Tongue (tissue), 2 donors: ENCODE results near the gene RAPGEF4. TPM values are rescaled to one million over a fixed set of nuclear protein-coding genes. Genes with fewer than 3 reads are reported as not detected.
A peak's percentile ranks its signal among the peaks of the same experiment; 100 is the strongest.
"Not testable (repeated sequence)": the region's sequence is repeated elsewhere in the genome, so short reads cannot be mapped to it uniquely, and the experiment has no call there.

Source experiments
- DNase-seq: peaks from one replicate; pipeline ENCODE4 v3.0.0-alpha.2; 2015
- total RNA-seq: library from RNA; depleted of rRNA; stranded (reverse); fragments of >200 nt; gene quantifications from one replicate; pipeline ENCODE4 v1.2.3, GENCODE V29; 2014

Gene RAPGEF4
- total RNA-seq, 1 donor from 2014 or later: 11.3 TPM

DNA sequence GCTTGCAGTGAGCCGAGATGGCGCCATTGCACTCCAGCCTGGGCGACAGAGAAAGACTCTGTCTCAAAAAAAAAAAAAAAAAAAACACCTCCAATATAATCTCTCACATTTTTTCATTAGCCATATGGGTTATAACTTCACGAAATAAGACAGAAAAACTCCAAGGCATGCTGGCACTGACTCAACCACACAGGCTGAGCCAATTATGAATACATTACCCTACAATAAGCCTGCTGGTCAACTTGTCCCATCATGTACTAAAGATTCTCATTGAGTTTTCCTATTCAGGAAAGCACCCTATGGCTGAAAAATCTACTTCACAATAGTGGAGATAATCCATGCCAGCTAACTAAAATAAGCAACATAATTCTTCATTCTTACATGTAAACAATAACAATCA is 327.2 kb downstream of the RAPGEF4 start:
- no peak for DNase-seq

DNA sequence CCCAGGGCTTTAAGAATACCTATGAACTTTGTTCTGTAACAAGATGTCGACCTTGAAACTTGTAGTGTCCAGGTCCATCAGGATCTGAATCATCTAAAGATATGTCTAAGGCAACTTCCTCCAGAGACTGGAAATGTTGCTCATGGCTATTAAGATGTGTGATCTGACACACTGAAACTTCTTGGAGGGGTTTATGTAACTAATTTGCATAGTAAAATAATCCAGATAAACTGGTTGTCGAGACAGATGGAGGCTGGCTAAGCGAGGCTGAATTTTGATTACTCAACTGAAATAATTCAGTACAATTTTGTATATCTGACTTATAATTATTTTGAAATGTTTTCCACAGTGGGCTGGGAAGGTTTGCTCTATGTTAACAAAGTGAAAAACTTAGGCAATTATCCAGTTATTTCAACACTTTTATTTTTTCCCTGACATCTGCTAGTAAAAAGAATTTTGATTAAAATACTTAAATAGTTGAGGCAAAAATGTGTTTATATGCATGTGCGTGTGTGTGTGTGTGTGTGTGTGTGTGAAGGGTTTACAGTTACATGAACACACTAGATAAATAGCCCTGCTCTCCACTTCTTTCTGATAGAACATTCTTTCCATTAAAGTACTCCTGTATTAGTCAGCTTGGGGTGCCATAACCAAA is 328.6 kb downstream of the RAPGEF4 start:
- DNase-seq: no peak

DNA sequence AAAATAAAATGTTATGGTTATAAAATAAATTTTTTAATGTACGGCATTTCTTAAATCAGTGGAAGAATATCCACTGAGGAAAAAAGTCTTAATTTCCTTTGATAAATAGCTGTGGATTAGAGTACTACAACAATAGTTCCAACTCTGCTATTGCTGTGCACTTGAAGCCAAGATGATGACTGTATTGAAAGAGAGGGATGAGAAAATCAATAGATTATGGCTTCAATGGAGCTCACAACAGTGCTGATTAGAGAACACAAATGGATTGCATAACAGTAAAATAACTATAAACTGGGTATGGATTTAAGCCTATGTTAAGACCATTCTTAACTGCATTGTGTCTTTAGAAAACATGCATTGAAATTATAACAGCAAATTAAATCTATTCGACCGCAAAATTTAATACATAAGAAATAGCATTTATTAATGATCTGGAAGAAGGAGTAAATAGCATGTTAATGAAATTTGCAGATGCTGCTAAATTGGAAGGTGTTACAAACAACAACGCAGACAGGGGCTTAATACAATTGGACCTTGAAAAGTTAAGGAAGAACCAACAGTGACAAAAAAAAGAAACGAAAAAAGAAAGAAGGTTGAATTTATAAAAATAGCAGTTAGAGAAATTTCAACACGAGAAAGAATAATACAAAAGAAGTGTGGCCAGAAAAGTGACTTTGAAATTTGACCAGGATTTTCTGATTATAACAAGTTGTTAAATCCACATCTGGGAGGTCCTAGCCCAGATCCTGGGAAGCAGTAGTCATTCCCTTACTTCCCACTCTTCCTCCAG is 331.4 kb downstream of the RAPGEF4 start:
- no peak for DNase-seq

DNA sequence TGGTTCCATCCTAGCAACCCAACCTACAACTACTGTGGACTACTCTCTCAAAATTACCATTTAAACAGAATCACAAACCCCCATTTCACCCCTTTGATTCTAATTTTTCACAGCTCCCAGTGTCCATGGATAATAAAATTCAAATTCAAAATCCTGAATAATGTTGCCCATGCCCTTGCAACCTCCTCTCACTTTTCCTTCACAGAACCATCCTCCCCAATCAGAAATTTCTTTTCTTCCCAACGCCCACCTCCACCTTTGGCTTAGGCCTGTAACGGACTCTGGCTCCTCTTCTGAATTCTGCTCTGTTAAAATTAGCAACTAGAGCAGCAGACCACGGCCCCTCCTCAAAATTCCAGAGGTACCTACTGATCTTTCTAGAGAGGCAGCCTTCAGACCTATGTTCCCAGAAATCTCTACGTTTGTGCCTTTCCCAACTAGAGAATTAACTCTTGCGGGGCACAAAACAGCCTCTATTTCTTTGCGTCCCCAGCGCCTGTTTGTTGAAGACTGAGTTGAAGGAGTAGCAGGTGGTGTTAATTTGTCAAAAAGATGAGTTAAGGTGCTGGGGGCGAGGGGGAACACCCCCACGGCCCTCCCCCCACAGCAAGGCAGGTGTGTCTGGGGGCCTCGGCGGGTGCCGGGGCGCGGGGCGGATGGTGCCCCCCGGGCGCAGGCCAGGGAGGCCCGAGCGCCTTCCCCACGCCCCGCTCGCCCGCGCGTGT is 339.6 kb downstream of the RAPGEF4 start:
- peak; percentile 56 for DNase-seq

DNA sequence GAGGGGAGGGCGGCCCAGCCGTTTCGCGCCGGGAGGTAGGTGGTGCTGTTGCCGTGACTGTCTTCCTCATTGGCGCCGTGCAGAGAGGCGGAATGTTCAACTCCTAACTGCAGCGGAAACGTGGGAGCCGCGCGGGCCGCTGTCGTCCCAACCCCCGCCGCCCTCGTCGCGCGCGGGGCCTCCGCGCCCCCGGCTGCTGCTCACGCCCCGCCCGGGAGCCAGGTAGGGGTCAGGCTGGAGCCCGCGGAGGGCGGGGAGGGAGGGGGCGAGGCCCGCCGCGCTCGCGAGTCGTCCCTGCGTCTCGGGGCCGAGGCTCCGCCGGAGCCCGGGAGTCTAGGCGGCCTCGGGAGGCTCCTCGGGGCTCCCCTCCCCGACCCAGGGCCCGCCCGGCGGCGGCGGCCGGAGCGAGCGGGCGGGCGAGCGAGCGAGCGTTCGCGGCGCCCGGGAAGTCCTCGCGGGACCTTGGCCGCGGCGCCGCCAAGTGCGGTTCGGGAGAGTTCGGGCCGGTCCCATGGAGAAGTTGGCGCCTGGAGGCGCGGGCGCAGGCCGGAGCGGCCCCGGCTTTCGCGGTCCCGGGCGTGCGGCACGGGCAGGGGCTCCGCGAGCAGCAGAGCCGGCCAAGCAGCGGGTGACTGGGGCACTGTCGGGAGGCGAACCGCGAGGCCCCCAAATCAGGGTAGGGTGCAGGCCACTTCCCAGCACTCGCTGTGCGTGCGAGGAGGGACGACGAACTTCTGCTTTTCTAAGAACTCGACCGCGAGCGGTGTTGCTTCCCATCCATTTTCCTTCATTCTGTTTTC is 340.3 kb downstream of the RAPGEF4 start, which contains the start of gene MAP3K20:
TSS of gene MAP3K20 (plus strand) at position 66 of the 800 bp plus-strand sequence. CDS start 15,186 bp downstream, outside the sequence.
- DNase-seq: peak; percentile 89

DNA sequence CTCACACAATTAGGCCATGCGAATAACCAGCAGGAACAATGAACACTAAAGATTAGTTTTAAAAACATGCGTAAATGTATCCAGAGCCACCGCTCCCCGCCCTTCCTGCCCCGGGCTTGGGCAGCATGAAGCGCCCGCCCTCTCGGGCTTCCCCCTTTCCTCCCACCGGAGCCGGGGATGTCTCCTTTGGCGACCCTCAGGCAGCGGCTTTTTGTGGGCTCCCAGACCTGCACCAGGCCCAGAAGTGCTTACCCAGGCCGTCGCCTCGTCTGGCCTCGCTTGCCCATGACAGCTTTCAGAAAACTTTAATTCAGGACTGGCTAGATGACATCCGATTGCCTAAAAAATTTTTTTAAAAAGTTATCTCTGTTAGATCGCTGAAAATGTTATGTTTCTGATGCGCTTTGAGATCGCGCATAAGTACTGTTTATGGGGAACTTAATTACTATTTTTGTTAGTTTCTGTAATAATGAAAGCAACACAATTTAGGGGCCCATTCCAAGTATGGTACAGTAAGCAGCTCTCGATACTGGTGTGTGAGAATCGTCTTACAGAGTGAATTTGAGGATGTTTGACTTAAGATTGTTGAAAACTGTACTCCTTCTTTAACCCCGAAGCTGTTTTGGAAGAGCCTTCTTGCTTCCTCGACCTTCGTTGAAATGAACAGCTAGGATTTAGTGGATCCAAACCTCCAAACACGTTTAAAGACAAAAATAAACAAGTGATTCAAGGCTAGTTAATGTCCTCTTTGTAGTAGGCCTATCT is 341.1 kb downstream of the RAPGEF4 start:
- peak; percentile 72 for DNase-seq

DNA sequence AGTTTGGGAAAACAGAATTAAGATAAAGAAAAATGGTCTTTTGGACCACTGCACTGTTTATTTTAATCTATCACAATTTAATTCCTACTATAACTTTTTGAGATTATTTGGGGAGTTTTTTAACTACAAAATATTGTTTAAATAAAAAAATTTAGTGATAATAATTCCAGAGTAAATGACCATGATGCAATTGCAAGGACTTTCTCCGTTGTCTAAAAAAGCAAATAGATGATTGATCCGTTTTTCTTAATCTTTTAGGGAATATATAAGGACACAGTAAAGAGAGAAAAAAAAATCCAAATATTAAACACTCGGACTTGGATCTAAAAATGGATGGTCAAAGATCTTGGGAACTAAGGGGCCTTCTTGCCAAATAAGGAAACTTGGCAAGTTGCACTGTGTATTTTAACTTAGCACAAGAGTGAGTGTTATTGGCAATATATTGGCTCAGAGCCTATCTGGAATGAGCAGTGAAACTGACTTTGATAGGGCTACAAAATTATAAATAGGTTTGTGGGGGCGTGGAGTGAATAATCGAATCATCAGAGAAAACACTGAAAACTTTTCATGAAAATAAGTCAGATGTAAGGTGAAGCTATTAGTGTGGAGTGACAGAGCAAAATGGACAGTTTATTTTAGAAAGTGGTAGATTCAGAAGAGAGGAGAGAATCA is 342.0 kb downstream of the RAPGEF4 start:
- DNase-seq: peak; percentile 43

DNA sequence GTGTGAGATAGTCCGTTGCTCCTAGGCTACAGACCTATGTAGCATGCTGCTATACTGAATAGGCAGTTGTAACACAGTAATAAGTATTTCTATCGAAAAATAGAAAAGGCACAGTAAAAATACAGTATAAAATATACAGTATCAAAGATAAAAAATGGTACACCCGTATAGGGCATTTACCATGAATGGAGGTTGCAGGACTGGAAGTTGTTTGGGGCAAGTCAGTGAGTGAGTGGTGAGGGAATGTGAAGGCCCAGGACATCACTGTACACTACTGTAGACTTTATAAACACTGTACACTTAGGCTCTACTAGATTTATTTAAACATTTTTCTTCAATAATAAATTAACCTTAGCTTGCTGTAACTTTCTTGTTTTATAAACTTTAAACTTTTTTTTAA is 343.5 kb downstream of the RAPGEF4 start:
- no peak for DNase-seq

DNA sequence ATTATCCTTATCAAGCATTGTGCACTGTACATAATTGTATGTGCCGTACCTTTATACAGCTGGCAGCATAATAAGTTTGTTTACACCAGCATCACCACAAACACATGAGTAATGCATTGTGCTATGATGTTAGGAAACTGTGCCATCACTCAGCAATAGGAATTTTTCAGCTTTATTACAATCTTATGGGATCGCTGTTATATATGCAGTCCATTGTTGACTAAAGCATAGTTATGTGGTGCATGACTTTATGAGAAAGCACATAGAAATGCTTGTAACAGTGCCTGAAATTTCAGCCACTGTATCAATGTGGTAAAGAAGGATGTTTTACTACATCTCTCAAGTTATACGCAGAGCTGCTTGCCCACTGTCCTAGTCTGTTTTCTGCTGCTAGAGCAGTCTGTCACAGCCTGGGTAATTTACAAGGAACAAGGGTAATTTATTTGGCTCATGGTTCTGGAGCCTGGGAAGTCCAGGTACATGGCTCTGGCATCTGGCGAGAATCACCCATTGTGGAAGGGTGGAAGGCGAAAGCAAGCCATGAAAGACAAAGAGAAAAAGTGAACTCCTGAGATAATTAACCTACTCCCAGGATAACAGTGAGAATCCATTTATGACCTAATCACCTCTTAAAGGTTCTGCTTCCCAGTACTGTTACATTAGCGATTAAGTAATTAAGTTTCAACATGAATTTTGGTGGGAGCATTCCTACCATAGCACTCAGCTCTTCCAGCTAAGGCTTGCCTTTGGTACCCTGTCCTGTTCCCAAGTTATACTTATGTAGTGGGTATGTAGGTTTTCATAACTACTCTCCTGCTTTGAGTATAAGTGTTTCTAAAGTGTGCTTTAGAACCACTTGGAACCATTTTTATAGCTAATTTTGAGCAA is 344.6 kb downstream of the RAPGEF4 start:
- no peak for DNase-seq

DNA sequence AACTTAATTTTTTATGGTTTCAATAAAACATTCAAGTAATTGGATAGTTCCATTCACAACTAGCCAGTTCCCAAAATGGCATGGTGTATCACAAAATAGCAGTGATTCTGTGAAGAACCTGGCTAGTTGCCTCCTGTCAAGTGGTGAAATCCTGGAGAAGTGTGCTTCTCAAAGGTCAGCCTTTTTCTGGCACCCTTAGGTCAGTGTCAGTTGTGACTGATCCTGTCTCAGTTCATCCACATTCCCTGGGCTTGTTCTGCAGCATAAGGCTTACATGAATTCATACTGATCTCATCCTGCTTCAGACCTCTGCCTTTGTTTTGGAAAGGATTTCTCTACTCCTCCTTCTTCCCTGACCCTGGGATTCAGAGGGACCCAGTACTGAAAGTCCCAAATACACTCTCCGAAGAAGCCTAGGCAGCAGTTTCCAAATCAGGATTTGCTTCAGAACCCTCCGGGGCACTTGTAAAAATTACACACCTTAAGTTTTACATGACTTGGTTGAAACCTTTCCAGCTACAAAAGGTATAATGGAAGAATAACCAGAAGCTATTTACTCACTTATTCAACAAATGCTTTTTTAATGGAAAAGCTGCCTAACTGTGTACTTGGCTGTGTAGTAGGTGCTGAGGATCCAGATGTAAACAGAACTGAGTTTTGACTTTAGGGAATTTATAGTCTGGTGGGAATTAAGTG is 351.0 kb downstream of the RAPGEF4 start:
- DNase-seq: no peak

DNA sequence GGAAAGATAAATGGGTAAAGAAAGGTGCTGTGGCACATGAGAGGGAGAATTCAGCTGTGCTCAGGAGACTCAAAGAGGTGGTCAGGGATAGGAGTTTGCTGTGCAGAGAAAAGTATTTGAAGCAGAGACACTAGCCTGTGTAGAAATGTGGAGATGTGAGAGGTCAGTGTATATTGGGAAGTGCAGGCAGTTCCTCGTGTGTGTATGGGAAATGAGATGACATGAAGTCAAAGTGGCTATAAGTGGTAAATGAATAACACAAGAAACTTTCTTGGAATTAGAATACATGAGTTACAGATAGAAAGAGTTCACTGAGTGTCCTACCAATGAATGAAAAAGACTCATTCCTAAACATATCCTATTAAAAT is 351.6 kb downstream of the RAPGEF4 start:
- no peak for DNase-seq

DNA sequence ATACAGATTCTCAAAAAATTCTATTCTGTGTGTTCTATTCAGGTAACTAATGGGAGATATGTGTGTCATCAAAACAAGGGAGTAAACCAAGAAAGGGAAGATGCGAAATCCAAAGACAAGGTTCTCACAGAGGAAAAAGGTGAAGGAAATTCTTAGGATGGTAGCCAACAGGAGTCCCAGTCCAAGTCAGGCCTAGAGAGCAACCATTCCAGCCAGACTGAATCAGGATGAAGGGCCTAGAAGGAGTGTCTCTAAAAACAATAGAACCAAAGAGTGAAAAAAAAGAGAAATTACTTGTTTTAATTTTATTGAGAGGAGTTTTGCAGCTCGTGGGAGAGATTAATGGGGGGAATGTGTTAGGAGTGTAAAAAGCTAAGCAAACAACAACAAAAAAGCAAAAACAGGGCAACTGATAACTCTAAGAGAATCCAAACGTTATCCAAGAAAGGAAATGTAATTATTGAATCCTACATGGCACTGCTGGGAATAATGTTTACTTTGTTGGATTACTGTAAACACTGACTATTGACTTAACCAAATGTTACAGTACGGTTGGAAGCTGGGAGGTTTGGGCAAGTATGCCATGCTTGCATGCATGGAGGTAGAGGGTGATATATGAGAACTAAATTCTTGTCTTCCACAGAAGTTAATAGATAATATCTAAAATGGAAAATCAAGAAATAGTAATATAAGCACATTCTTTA is 352.3 kb downstream of the RAPGEF4 start:
- DNase-seq: no peak

DNA sequence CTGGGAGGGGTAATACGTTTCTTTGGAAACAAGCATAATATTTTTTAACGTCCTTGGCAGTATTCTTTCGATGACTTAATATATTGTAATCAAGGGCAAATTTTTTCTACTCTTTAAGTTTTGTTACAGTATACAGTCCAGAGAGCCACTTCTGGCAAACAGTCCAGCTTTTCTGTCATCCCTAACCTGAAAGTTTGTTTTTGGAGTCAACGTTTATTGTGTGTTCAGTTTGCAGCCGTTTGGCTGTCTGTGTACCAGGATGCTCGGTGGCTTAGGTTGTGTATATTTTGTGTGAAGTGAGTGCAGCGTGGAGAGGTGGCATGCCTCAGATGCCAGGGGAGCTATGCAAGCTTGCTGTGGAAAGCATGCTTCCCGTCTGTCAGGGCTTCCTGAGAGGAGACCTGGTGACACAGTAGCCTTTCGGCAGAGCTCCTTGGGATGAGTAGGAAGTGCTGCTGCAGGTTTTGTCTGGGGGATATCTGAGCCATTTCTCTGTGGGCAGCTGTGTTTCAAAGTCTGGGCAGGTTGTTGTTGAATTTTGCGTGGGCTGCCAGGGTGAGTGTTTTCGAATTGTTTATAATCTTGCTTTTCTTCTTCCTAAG is 354.7 kb downstream of the RAPGEF4 start:
- DNase-seq: peak; percentile 73

DNA sequence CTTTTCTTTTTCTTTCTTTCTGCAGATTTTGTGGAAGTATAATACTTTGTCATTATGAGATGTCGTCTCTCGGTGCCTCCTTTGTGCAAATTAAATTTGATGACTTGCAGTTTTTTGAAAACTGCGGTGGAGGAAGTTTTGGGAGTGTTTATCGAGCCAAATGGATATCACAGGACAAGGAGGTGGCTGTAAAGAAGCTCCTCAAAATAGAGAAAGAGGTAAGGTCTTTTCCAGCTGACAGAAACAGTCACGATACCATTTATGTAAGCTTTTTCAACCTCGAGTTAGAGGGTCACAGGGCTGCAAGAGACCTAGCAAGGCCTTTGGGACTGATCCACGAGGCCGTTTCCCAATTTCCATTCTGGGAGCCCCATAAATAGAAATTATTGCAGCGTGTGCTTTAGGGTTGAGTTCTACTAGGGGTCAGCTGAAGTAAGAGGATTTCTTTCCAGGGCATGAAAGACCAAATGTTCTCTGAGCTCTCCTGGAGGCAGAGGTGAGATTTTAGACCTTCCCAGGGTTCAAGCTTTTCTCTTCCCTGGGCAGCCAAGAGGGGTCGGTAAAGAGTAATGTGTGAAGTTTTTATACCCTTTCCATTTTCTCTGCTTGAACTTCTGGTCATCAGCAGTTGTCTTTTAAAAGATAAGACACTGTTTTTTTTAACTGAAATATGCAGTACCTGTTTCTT is 355.5 kb downstream of the RAPGEF4 start:
- peak; percentile 29 for DNase-seq

DNA sequence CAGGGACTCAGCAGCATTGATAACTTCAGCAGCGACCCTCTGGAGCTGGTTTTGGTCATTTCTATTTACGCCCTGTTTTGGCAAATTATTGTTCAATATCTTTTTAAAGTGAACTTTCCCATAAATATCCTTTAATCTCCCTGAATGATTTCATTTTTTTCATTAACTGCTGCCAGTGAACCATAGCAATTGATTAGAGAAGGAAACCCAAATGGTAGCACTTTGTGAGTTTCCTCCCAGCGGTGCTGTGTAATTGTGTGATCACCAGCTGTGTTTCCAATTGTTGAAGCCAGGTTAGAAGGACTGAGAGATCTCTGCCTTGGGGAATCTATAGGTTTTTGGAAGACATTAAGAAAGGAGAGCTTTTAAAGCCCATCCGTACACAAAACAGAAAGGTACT is 356.3 kb downstream of the RAPGEF4 start:
- peak; percentile 54 for DNase-seq

DNA sequence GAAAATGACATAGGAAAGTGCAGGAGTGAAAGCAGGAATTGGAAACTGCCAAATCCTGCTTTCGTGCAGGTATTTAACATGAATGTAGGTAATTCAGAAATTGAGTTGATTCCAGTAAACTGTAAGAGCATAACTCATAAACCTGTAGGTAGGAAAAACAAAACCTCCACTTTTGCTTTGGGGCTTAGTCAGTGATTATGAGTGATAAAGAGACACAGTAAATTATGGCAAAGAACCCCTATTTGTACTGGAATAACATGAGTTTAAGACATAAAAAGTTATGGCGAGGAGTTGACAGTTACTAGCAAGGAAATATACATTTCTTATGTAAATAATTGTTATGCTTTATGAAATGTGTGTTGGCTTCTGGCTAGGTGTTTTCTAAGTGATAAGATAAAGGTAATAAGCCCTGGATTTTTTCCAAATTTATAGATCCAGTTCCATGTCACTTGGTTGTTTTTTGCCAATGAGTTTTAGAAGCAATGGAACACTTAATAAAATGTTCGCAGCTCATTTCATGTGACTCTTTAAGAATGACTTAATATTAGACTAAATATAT is 357.3 kb downstream of the RAPGEF4 start:
- no peak for DNase-seq

DNA sequence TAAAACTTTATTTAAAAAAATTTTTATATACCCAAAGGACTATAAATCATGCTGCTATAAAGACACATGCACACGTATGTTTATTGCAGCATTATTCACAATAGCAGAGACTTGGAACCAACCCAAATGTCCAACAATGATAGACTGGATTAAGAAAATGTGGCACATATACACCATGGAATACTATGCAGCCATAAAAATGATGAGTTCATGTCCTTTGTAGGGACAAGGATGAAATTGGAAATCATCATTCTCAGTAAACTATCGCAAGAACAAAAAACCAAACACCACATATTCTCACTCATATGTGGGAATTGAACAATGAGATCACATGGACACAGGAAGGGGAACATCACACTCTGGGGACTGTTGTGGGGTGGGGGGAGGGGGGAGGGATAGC is 358.0 kb downstream of the RAPGEF4 start:
- not testable (repeated sequence) for DNase-seq
